K562 (cell line): ENCODE data around the gene KTI12.
"Not testable (repeated sequence)": the region's sequence is repeated elsewhere in the genome, so short reads cannot be mapped to it uniquely, and the experiment has no call there.

ENCODE experiments used
- BRD4 ChIP-seq: fragments of 200-600 bp; sonication (generic); IDR thresholded peaks from 2 replicates; pipeline ENCODE4 v1.6.1; 2017; ENCODE audit warnings: inconsistent platforms
- CREB3L1 ChIP-seq: fragments of 450-650 bp; IDR thresholded peaks from 2 replicates; pipeline ENCODE4 v1.6.1; 2014; ENCODE audit warnings: low read depth, mild to moderate bottlenecking, moderate library complexity, borderline replicate concordance
- ELF1 ChIP-seq: fragments of 200-800 bp; sonication (Bioruptor generic); IDR thresholded peaks from 2 replicates; pipeline ENCODE4 v1.6.1; 2016; ENCODE audit warnings: missing genetic modification characterization, missing compliant biosample characterization
- KLF6 ChIP-seq: fragments of 250-450 bp; sonication (Bioruptor Pico); IDR thresholded peaks from 2 replicates; pipeline ENCODE4 v1.4.0; 2020; ENCODE audit warnings: mild to moderate bottlenecking, moderate library complexity, borderline replicate concordance
- NFATC3 ChIP-seq: fragments of 450-650 bp; IDR thresholded peaks from 2 replicates; pipeline ENCODE4 v1.6.1; 2017; ENCODE audit warnings: mild to moderate bottlenecking
- POLR2A ChIP-seq: fragments of 450-650 bp; conservative IDR thresholded peaks from 2 replicates; pipeline ENCODE4 v1.6.1; 2016
- SMARCE1 ChIP-seq: fragments of 450-650 bp; IDR thresholded peaks from 2 replicates; pipeline ENCODE4 v1.7.1; 2016; ENCODE audit warnings: mild to moderate bottlenecking
- ZNF174 ChIP-seq: fragments of 250-450 bp; sonication (Bioruptor Pico); IDR thresholded peaks from 2 replicates; pipeline ENCODE4 v1.4.0; 2020; ENCODE audit warnings: mild to moderate bottlenecking
- ZNF274 ChIP-seq: IDR thresholded peaks from 2 replicates; pipeline ENCODE4 v1.6.1; 2011; ENCODE audit warnings: low read depth, mild to moderate bottlenecking, low read length, moderate library complexity, borderline replicate concordance
- ZNF589 ChIP-seq: fragments of 200-800 bp; sonication (Bioruptor generic); IDR thresholded peaks from 2 replicates; pipeline ENCODE4 v1.6.1; 2016; ENCODE audit warnings: low read depth, missing genetic modification characterization, missing compliant biosample characterization
- TF ChIP-seq, protein P1 (sequence below): fragments of 450-650 bp; conservative IDR thresholded peaks from 2 replicates; pipeline ENCODE4 v1.6.1; 2016; ENCODE audit warnings: missing genetic modification characterization, low read depth, mild to moderate bottlenecking, control low read depth, missing compliant biosample characterization

GRCh38 chr1:52028839-52029238 is 4.8 kb downstream of the KTI12 start:
- TF ChIP-seq BRD4; ZNF589; ZNF174; POLR2A; NFATC3; ELF1 (tag); ZNF274; KLF6 (CRISPR knock-in tag); CREB3L1; SMARCE1: not testable (repeated sequence)
- TF ChIP-seq, protein P1, sequence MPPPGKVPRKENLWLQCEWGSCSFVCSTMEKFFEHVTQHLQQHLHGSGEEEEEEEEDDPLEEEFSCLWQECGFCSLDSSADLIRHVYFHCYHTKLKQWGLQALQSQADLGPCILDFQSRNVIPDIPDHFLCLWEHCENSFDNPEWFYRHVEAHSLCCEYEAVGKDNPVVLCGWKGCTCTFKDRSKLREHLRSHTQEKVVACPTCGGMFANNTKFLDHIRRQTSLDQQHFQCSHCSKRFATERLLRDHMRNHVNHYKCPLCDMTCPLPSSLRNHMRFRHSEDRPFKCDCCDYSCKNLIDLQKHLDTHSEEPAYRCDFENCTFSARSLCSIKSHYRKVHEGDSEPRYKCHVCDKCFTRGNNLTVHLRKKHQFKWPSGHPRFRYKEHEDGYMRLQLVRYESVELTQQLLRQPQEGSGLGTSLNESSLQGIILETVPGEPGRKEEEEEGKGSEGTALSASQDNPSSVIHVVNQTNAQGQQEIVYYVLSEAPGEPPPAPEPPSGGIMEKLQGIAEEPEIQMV (tag), result not testable (repeated sequence)
